Liver (tissue), 9 donors: ENCODE results near the gene NCK1. TPM values are rescaled to one million over a fixed set of nuclear protein-coding genes. Genes with fewer than 3 reads are reported as not detected.

Source experiments
- DNase-seq: peaks from one replicate; pipeline ENCODE4 v3.0.0-alpha.2; 2017; ENCODE audit warnings: low spot score
- H3K27ac ChIP-seq, 2 donors: one replicate each; pipeline ENCODE4 v1.7.0; 2013; ENCODE audit warnings: inconsistent platforms in 2 of 2, low read length in 2 of 2, control low read depth in 1 of 2, low read depth in 1 of 2, mild to moderate bottlenecking in 1 of 2
- H3K27me3 ChIP-seq, 4 donors: one replicate each; pipeline versions ENCODE4 v1.6.1 to v1.7.0; 2013; ENCODE audit warnings: low read length in 3 of 4, inconsistent platforms in 1 of 4, mild to moderate bottlenecking in 1 of 4, moderate library complexity in 1 of 4; ENCODE audit not compliant: control insufficient read depth in 4 of 4, insufficient read depth in 4 of 4
- H3K36me3 ChIP-seq, 4 donors: one replicate each; pipeline versions ENCODE4 v1.6.1 to v1.7.0; 2013; ENCODE audit warnings: low read length in 3 of 4, mild to moderate bottlenecking in 3 of 4, low read depth in 1 of 4, moderate library complexity in 1 of 4; ENCODE audit not compliant: control insufficient read depth in 4 of 4, insufficient read depth in 3 of 4
- H3K4me1 ChIP-seq, 4 donors: one replicate each; pipeline versions ENCODE4 v1.6.1 to v1.7.0; 2013; ENCODE audit warnings: low read length in 3 of 4, mild to moderate bottlenecking in 3 of 4, moderate library complexity in 1 of 4; ENCODE audit not compliant: control insufficient read depth in 4 of 4, insufficient read depth in 4 of 4
- H3K4me3 ChIP-seq, 3 donors: one replicate each; pipeline versions ENCODE4 v1.6.1 to v1.7.0; 2013; ENCODE audit warnings: low read length in 3 of 3, control low read depth in 1 of 3, low read depth in 1 of 3, mild to moderate bottlenecking in 1 of 3
- H3K9ac ChIP-seq, 2 donors: one replicate each; pipeline ENCODE4 v1.7.0; 2013; ENCODE audit warnings: low read length in 2 of 2, mild to moderate bottlenecking in 2 of 2, moderate library complexity in 2 of 2, control low read depth in 1 of 2, low read depth in 1 of 2
- H3K9me3 ChIP-seq, 4 donors: one replicate each; pipeline versions ENCODE4 v1.6.1 to v1.7.0; 2013; ENCODE audit warnings: low read length in 3 of 4; ENCODE audit not compliant: control insufficient read depth in 4 of 4
- ATF3 ChIP-seq: IDR thresholded peaks from 2 replicates; pipeline ENCODE4 v1.6.1; 2016; ENCODE audit warnings: antibody characterized with exemption
- CTCF ChIP-seq: fragments of 150-350 bp; IDR thresholded peaks from 2 replicates; pipeline ENCODE4 v1.5.1; 2017; ENCODE audit warnings: improper control_type of control experiment, low read depth, low read length; ENCODE audit not compliant: missing input control
- EGR1 ChIP-seq, 2 donors: IDR thresholded peaks; 2 replicates each; pipeline ENCODE4 v1.6.1; 2016 to 2018; ENCODE audit warnings: antibody characterized with exemption in 2 of 2, low read depth in 2 of 2
- FOXA1 ChIP-seq: IDR thresholded peaks from 2 replicates; pipeline ENCODE4 v1.6.1; 2016; ENCODE audit warnings: antibody characterized with exemption
- FOXA2 ChIP-seq: IDR thresholded peaks from 2 replicates; pipeline ENCODE4 v1.6.1; 2016; ENCODE audit warnings: antibody characterized with exemption
- HNF4A ChIP-seq, 2 donors: conservative IDR thresholded peaks; 2 replicates each; pipeline ENCODE4 v1.6.1; 2016; ENCODE audit warnings: antibody characterized with exemption in 2 of 2, mild to moderate bottlenecking in 2 of 2
- JUND ChIP-seq, 2 donors: IDR thresholded peaks; 2 replicates each; pipeline ENCODE4 v1.6.1; 2016; ENCODE audit warnings: antibody characterized with exemption in 2 of 2
- NR2F2 ChIP-seq: IDR thresholded peaks from 2 replicates; pipeline ENCODE4 v1.6.1; 2016; ENCODE audit warnings: antibody characterized with exemption
- REST ChIP-seq: IDR thresholded peaks from 2 replicates; pipeline ENCODE4 v1.6.1; 2016; ENCODE audit warnings: antibody characterized with exemption, mild to moderate bottlenecking
- RXRA ChIP-seq, 2 donors: IDR thresholded peaks; 2 replicates each; pipeline ENCODE4 v1.6.1; 2017 to 2018; ENCODE audit warnings: antibody characterized with exemption in 2 of 2, mild to moderate bottlenecking in 1 of 2
- ZBTB33 ChIP-seq: IDR thresholded peaks from 2 replicates; pipeline ENCODE4 v1.6.1; 2016; ENCODE audit warnings: antibody characterized with exemption
- WGBS: extraction: QIAGEN DNeasy Blood & Tissue Kit; methylation state at CpG from one replicate; pipeline ENCODE4 v1.1.7; 2013; 5-methylcytosine and 5-hydroxymethylcytosine counted together
- polyA plus RNA-seq, 2 donors: library from polyadenylated mRNA; stranded (reverse) in 1 of 2; unstranded in 1 of 2; fragments of 200-250 nt in 1 of 2; fragments of >200 nt in 1 of 2; fragmentation: Nextera tagmentation in 1 of 2; extraction: Ambion mirVana in 1 of 2; gene quantifications; one replicate each; pipeline versions ENCODE4 v1.2.1 to v1.2.3, GENCODE V29; 2013 to 2015
- total RNA-seq, 2 donors: library from RNA; depleted of rRNA; stranded (reverse); fragments of >200 nt; gene quantifications; one replicate each; pipeline ENCODE4 v1.2.3, GENCODE V29; 2014
- donor health status: healthy.
- donor health status: healthy.
- donor health status: healthy.
- donor health status: healthy.
- donor health status: healthy.

The NCK1 gene
- total and polyA plus RNA-seq, 4 donors, result 13.7 to 35.8 (median 19.4) TPM

- H3K27ac ChIP-seq, result no peak overlapping the region
- peaks cover 0 to 14% (median 1%) of the 10 kb centered on the region in 4 donors for H3K4me1 ChIP-seq
- TF ChIP-seq EGR1 (IDR thresholded peaks at IDR 0.05; ENCODE audit: low read depth in 2 of 2) (no peak), REST (no peak), ATF3 (no peak), CTCF (no peak)
Measured at GRCh38 chr3:136910697-136911096, 48.7 kb downstream of the NCK1 start.

GRCh38 chr3:136913168-136913567 lies 51.2 kb downstream of the NCK1 start:
- 98% methylated on average over 1 of the region's 1 CpG for WGBS
- Histone ChIP-seq H3K9me3 (no peaks in the 10 kb centered on the region), H3K4me1 (peaks cover 0 to 10% (median 1%) of the 10 kb centered on the region in 4 donors), H3K9ac (no peak overlapping the region), H3K27me3 (no peaks in the 10 kb centered on the region), H3K36me3 (no peaks in the 10 kb centered on the region), H3K27ac (no peak overlapping the region), H3K4me3 (no peak overlapping the region)
- no peak for TF ChIP-seq FOXA2
- TF ChIP-seq ATF3, result no peak
- TF ChIP-seq FOXA1, result no peak
- TF ChIP-seq EGR1 (IDR thresholded peaks at IDR 0.05; ENCODE audit: low read depth in 2 of 2), result no peak
- TF ChIP-seq JUND (IDR thresholded peaks at IDR 0.05), result no peak
- no peak for TF ChIP-seq ZBTB33
- DNase-seq, result no peak

More at GRCh38 chr3:136910697-136911096, 48.7 kb downstream of the NCK1 start:
- Histone ChIP-seq H3K9ac (no peak overlapping the region), H3K27me3 (no peaks in the 10 kb centered on the region), H3K36me3 (no peaks in the 10 kb centered on the region), H3K9me3 (no peaks in the 10 kb centered on the region), H3K4me3 (no peak overlapping the region)
- WGBS, result 94% methylated on average over 2 of the region's 2 CpGs
- no peak for DNase-seq

GRCh38 chr3:136914739-136915138 lies 52.7 kb downstream of the NCK1 start:
- TF ChIP-seq JUND (IDR thresholded peaks at IDR 0.05) (no peak), FOXA1 (no peak), HNF4A (conservative IDR thresholded peaks at IDR 0.05) (no peak), NR2F2 (no peak), REST (no peak), ZBTB33 (no peak), RXRA (IDR thresholded peaks at IDR 0.05) (no peak)
- H3K27me3 ChIP-seq, result no peaks in the 10 kb centered on the region
- H3K36me3 ChIP-seq, result no peaks in the 10 kb centered on the region
- no peaks in the 10 kb centered on the region for H3K9me3 ChIP-seq
- no peak overlapping the region for H3K27ac ChIP-seq
- no peak for DNase-seq
- H3K9ac ChIP-seq, result no peak overlapping the region
- no peak overlapping the region for H3K4me3 ChIP-seq
- peaks cover 0 to 6% (median 1%) of the 10 kb centered on the region in 4 donors for H3K4me1 ChIP-seq
- WGBS, result 95% methylated on average over 3 of the region's 3 CpGs
